Measurements from ENCODE around the gene AOPEP.

Gene AOPEP

GRCh38 chr9:95067057-95067456 is 340.6 kb downstream of the AOPEP start:
- Histone ChIP-seq H3K4me3 (peak overlapping the region; percentile 38), H3K27ac (peak overlapping the region; percentile 78 to 93)
- no peak for DNase-seq (ENCODE audit: low spot score)
- TF ChIP-seq CTCF (IDR thresholded peaks at IDR 0.05): no peak

- no peak overlapping the region for H3K4me3 ChIP-seq
- TF ChIP-seq CTCF (IDR thresholded peaks at IDR 0.05): no peak
- peak overlapping the region; percentile 78 to 93 for H3K27ac ChIP-seq
- no peak for DNase-seq (ENCODE audit: low spot score)
These were observed 341.4 kb downstream of the AOPEP start for GRCh38 chr9:95067897-95068296.

- peak overlapping the region; percentile 28 to 77 for H3K27ac ChIP-seq
- H3K4me3 ChIP-seq: peak overlapping the region; percentile 36
- no peak for DNase-seq (ENCODE audit: low spot score)
- no peak for TF ChIP-seq CTCF (IDR thresholded peaks at IDR 0.05)
These were observed 344.1 kb downstream of the AOPEP start for GRCh38 chr9:95070549-95071021.

- peak overlapping the region; percentile 46 for H3K4me3 ChIP-seq
- no peak for DNase-seq (ENCODE audit: low spot score)
- peak overlapping the region; percentile 74 to 77 for H3K27ac ChIP-seq
- no peak for TF ChIP-seq CTCF (IDR thresholded peaks at IDR 0.05)
These were observed 345.0 kb downstream of the AOPEP start for GRCh38 chr9:95071450-95071849.

GRCh38 chr9:95071925-95072324 is 345.4 kb downstream of the AOPEP start:
- Histone ChIP-seq H3K27ac (peak overlapping the region; percentile 74 to 77), H3K4me3 (peak overlapping the region; percentile 46)
- DNase-seq (ENCODE audit: low spot score): no peak
- TF ChIP-seq CTCF (IDR thresholded peaks at IDR 0.05): no peak

GRCh38 chr9:95073042-95073607 is 346.6 kb downstream of the AOPEP start:
- DNase-seq (ENCODE audit: low spot score): no peak
- TF ChIP-seq CTCF (IDR thresholded peaks at IDR 0.05): no peak
- Histone ChIP-seq H3K27ac (peak overlapping the region; percentile 74 to 75), H3K4me3 (peak overlapping the region; percentile 26)

- no peak for TF ChIP-seq CTCF (IDR thresholded peaks at IDR 0.05)
- H3K27ac ChIP-seq: peak overlapping the region; percentile 74 to 75
- peak overlapping the region; percentile 41 for H3K4me3 ChIP-seq
- DNase-seq (ENCODE audit: low spot score): no peak
These were observed 347.4 kb downstream of the AOPEP start for GRCh38 chr9:95073918-95074317.

Measured in coronary artery (tissue), 2 donors.